Urinary bladder (tissue), 4 donors: Measurements from ENCODE around the gene EPHB1. TPM values are rescaled to one million over a fixed set of nuclear protein-coding genes. Genes with fewer than 3 reads are reported as not detected.

Experiments used
- DNase-seq: peaks from one replicate; pipeline ENCODE4 v3.0.0-alpha.2; 2015; ENCODE audit errors: extremely low spot score
- H3K27ac ChIP-seq: one replicate; pipeline ENCODE4 v1.5.1; 2013; ENCODE audit warnings: low read depth, mild to moderate bottlenecking, moderate library complexity
- H3K36me3 ChIP-seq: one replicate; pipeline ENCODE4 v1.6.1; 2013; ENCODE audit warnings: mild to moderate bottlenecking, moderate library complexity; ENCODE audit not compliant: insufficient read depth
- H3K4me1 ChIP-seq: one replicate; pipeline ENCODE4 v1.6.1; 2013; ENCODE audit warnings: mild to moderate bottlenecking, moderate library complexity; ENCODE audit not compliant: insufficient read depth
- H3K4me3 ChIP-seq: one replicate; pipeline ENCODE4 v1.5.1; 2013; ENCODE audit warnings: low read depth, low read length
- WGBS: extraction: QIAGEN DNeasy Blood & Tissue Kit; methylation state at CpG from one replicate; pipeline ENCODE4 v1.1.7; 2013; 5-methylcytosine and 5-hydroxymethylcytosine counted together
- polyA plus RNA-seq: library from polyadenylated mRNA; stranded (reverse); fragments of 200-250 nt; gene quantifications from one replicate; pipeline ENCODE4 v1.2.3, GENCODE V29; 2013
- total RNA-seq: library from RNA; depleted of rRNA; stranded (reverse); fragments of >200 nt; gene quantifications from one replicate; pipeline ENCODE4 v1.2.3, GENCODE V29; 2014
- donor health status: healthy with polysubstance abuse.
- donor health status: healthy.

EPHB1 gene
- total and polyA plus RNA-seq, 2 donors, result 0.67 to 1.6 TPM

DNA sequence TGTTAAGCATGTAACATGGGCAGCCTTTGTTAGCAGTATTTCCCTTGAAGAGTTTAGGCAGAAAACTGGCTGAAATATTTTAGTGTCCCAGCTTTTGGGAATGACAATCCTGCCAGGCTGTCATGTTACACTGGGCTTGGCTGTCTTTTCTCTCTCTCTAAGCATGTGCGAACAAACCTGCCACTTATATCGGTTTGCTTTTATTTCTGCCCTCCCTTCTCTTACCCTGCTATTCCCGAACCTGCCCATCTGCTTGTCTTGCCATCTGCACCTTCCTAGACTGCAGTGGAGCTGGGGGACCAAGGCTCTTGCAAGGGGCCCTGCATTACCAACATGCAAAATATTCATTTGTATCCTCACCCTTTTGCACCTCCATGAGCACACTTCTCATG lies 339.6 kb downstream of the EPHB1 start:
- Histone ChIP-seq H3K4me1 (no peaks in the 10 kb centered on the region), H3K4me3 (no peak overlapping the region), H3K36me3 (no peaks in the 10 kb centered on the region), H3K27ac (no peak overlapping the region)
- DNase-seq, result no peak
- 83% methylated on average over 3 of the region's 3 CpGs for WGBS

DNA sequence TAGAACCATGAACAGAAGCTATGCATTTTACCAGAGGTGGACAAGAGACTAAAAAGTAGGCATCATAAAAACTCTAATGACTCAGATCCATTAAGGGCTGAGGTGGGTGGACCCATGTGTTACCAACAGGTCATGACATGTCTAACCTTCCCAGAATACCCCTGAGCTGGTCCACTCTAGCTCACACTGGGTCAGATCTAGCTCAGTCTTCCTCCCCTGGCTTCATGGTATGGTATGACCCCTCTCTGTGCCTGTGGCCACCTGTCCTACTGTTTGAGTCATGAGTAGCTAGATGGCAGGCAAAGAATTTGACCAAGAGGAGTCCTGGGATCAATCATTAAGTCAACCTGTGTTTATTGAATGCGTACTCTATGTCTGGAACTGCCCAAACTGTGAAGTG lies 340.4 kb downstream of the EPHB1 start:
- WGBS, result 91% methylated on average over 1 of the region's 1 CpG
- Histone ChIP-seq H3K4me1 (no peaks in the 10 kb centered on the region), H3K4me3 (no peak overlapping the region), H3K36me3 (no peaks in the 10 kb centered on the region), H3K27ac (no peak overlapping the region)
- no peak for DNase-seq

GRCh38 chr3:135136361-135137100 lies 341.5 kb downstream of the EPHB1 start:
- WGBS, result 69% methylated on average over 3 of the region's 3 CpGs

GRCh38 chr3:135137296-135137695 lies 342.2 kb downstream of the EPHB1 start:
- no peak for DNase-seq
- no peaks in the 10 kb centered on the region for H3K36me3 ChIP-seq

More at GRCh38 chr3:135136361-135137100, 341.5 kb downstream of the EPHB1 start:
- no peak for DNase-seq
- Histone ChIP-seq H3K4me3 (no peak overlapping the region), H3K27ac (no peak overlapping the region), H3K36me3 (no peaks in the 10 kb centered on the region), H3K4me1 (no peaks in the 10 kb centered on the region)

DNA sequence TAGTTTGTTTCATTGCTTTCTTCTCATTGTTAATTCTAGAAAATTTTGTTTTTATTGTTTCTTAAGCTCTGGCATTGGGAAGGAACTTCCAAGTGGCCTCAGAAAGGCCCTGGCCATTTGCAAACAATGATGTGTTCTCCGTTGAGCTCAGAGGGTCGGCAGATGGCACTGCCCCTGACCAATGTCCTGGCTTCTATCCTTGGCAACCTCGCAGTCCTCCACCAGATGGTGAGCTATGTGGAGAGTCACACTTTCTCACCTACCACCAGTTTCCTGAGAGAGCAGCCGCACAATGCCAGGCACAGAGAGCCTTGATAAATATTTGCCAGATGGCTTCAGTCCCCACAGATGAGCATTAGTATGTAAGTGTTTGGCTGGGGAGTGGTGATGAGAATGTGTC lies 343.7 kb downstream of the EPHB1 start:
- H3K27ac ChIP-seq, result no peak overlapping the region
- H3K4me3 ChIP-seq, result no peak overlapping the region
- no peaks in the 10 kb centered on the region for H3K36me3 ChIP-seq
- WGBS, result 86% methylated on average over 4 of the region's 4 CpGs
- H3K4me1 ChIP-seq, result no peaks in the 10 kb centered on the region
- no peak for DNase-seq

More at GRCh38 chr3:135137296-135137695, 342.2 kb downstream of the EPHB1 start:
- 76% methylated on average over 2 of the region's 2 CpGs for WGBS
- no peak overlapping the region for H3K27ac ChIP-seq
- H3K4me3 ChIP-seq, result no peak overlapping the region
- H3K4me1 ChIP-seq, result no peaks in the 10 kb centered on the region

DNA sequence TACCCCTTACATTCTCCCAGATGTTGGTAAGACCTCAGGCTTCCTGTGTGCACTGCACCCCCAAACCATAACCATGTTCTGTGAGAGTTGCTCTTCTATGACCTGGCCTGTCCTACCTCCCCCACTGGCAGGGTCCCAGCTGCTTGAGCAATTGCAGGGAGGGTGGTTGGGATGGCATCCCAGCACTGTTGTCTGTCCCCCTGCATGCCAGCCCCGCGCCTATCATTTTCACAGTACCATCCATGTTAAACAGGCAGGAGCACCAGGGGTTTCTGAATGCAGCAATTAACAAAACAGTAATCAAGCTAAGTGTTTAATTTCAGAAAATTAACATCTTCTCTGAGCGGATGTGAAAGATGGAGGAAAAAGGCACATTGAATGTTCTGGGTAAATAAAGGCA lies 345.5 kb downstream of the EPHB1 start:
- no peak for DNase-seq

DNA sequence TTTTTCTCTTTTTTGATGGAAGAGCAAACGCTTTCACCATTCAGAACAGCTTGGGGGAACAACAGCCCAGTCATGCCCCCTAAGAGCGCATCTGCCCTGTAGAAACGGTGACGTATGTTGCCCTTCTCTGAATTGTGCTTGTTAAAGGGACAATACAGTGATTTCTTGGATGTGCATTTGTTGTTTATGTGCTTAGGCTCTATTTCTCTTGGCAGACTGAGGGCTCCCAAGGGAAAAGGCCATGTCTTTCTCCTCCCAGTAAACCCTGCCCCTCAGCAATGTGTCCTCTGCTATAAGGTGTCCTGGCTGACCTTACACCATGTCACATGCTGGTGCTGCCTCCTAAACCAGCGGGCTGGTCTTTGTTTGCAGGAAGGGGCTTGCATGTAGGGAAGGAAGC lies 346.1 kb downstream of the EPHB1 start:
- no peak overlapping the region for H3K27ac ChIP-seq
- H3K4me3 ChIP-seq, result no peak overlapping the region
- no peaks in the 10 kb centered on the region for H3K36me3 ChIP-seq
- DNase-seq, result no peak
- no peaks in the 10 kb centered on the region for H3K4me1 ChIP-seq
- WGBS, result 73% methylated on average over 5 of the region's 5 CpGs

More for the DNA sequence above, 345.5 kb downstream of the EPHB1 start:
- Histone ChIP-seq H3K27ac (no peak overlapping the region), H3K4me1 (no peaks in the 10 kb centered on the region), H3K36me3 (no peaks in the 10 kb centered on the region), H3K4me3 (no peak overlapping the region)
- 93% methylated on average over 3 of the region's 3 CpGs for WGBS

DNA sequence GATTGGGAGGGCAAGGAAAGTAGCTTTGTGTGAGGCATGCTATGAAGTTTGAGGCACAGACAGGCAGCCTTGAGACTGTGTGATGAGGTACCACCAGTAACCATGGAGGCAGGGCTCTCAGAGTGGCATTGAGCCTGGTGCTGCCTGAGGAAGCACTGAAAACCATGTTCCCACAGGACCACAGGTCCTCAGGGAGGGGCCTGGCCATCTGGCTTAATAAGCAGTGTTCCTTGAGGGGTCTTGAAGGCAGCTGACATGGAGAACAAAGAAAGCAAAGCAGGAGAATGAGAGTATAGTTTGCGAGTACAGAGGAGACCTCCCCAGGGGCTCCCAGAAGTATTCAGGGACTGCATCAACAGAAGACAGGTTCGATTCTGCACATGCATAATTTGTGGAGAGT lies 346.6 kb downstream of the EPHB1 start:
- H3K4me3 ChIP-seq, result no peak overlapping the region
- no peaks in the 10 kb centered on the region for H3K4me1 ChIP-seq
- no peak for DNase-seq
- no peaks in the 10 kb centered on the region for H3K36me3 ChIP-seq
- WGBS, result 76% methylated on average over 2 of the region's 2 CpGs
- H3K27ac ChIP-seq, result no peak overlapping the region

DNA sequence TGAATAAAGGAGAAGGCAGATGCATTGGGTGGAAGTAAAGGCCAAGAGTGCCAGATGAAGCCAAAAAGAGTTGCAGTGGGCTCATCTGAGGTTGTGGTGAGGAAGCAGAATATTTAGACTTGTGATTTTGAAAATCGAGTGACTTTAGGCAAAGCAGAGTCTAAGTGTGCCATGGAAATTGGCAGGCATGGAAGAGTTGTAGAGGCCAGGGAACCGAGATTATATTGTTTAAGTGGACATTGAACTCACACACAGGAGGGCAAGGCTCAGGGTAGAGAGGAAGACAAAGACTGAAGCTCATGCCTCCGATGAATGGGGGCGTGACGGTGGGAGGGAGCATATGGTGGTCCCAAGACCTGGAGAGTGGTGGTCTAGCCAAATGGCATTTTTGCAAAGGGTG lies 347.5 kb downstream of the EPHB1 start:
- no peak overlapping the region for H3K27ac ChIP-seq
- no peak overlapping the region for H3K4me3 ChIP-seq
- no peaks in the 10 kb centered on the region for H3K4me1 ChIP-seq
- no peaks in the 10 kb centered on the region for H3K36me3 ChIP-seq
- 75% methylated on average over 5 of the region's 5 CpGs for WGBS
- DNase-seq, result no peak

GRCh38 chr3:135143474-135143873 lies 348.4 kb downstream of the EPHB1 start:
- 79% methylated on average over 2 of the region's 2 CpGs for WGBS

GRCh38 chr3:135145581-135145980 lies 350.5 kb downstream of the EPHB1 start:
- H3K36me3 ChIP-seq, result no peaks in the 10 kb centered on the region
- no peak overlapping the region for H3K27ac ChIP-seq
- H3K4me1 ChIP-seq, result no peaks in the 10 kb centered on the region
- no peak for DNase-seq
- 90% methylated on average over 3 of the region's 3 CpGs for WGBS
- H3K4me3 ChIP-seq, result no peak overlapping the region

More at GRCh38 chr3:135143474-135143873, 348.4 kb downstream of the EPHB1 start:
- no peak for DNase-seq
- Histone ChIP-seq H3K4me3 (no peak overlapping the region), H3K27ac (no peak overlapping the region), H3K4me1 (no peaks in the 10 kb centered on the region), H3K36me3 (no peaks in the 10 kb centered on the region)

DNA sequence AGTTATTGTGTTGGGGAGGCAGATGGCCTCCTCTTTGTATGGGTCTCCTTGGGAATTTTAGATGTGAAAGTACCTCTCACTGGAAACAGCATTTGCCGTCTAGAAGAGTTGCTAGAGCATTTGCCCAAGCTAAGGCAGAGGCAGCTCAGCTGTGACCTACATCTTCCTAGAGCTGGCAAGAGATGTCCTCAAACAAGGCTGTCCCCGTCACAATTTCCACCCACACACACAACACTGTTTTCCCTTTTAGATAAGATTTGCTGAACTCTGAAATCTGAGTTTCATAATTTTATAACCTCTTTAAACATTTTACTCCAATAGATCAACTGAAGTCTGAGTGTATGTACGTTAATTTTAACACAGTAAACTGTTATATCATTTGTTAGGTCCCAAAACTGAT lies 352.6 kb downstream of the EPHB1 start:
- WGBS, result 43% methylated on average over 3 of the region's 3 CpGs
- Histone ChIP-seq H3K27ac (no peak overlapping the region), H3K36me3 (no peaks in the 10 kb centered on the region), H3K4me1 (no peaks in the 10 kb centered on the region), H3K4me3 (no peak overlapping the region)
- DNase-seq, result no peak

DNA sequence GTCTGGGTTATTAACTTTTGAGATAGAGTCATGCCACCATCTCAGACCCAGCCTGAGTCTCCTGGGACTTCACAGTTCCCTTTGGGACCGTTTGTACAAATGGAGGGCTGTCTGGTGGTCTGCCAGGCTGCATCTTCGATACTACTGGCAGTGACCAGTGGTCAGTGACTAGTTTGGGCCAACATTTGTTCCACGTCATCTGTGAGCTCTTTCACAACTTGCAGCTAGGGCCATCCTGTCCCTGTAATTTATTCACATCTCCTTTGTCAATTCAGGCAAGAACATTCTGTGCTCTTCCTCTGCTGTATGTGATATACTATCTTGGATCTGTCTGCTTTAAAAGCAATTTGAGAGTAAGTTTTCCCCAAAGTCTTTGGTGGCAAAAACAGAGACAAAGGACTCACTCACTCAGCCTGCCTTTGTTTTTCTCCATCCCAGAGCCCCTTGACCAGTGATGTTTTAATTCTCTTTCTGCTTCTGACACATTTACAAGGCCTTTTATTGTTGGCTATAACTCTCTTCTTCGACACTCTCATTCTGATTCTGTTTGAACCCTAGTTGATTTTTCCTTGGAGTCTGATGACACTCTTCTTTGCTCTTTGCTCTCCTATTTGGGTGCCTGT lies 353.4 kb downstream of the EPHB1 start:
- WGBS, result 37% methylated on average over 4 of the region's 4 CpGs
- Histone ChIP-seq H3K4me1 (no peaks in the 10 kb centered on the region), H3K36me3 (no peaks in the 10 kb centered on the region), H3K4me3 (no peak overlapping the region), H3K27ac (no peak overlapping the region)
- DNase-seq, result no peak
